T-helper 2 cell treated with Interferon-gamma antibody and Interleukin-4, amounts not matched to agents 5 μg/mL and 100 μg/mL, for 36 hours (primary cell): Measurements from ENCODE around the gene SORCS3.

Source experiments
- DNase-seq: peaks from one replicate; pipeline ENCODE4 v3.0.0; 2021; ENCODE audit warnings: low spot score
- H3K27ac Mint-ChIP-seq: one replicate; pipeline ENCODE4 v1.8.0; 2021; ENCODE audit warnings: mild to moderate bottlenecking, mixed read lengths
- H3K27me3 Mint-ChIP-seq: one replicate; pipeline ENCODE4 v1.8.0; 2021; ENCODE audit warnings: low read depth, mixed read lengths
- H3K36me3 Mint-ChIP-seq: one replicate; pipeline ENCODE4 v1.8.0; 2021; ENCODE audit warnings: low read depth, mixed read lengths
- H3K4me1 Mint-ChIP-seq: one replicate; pipeline ENCODE4 v1.8.0; 2021; ENCODE audit warnings: low read depth, mixed read lengths
- H3K4me3 Mint-ChIP-seq: one replicate; pipeline ENCODE4 v1.8.0; 2022; ENCODE audit warnings: mild to moderate bottlenecking, moderate library complexity, mixed read lengths
- H3K9me3 Mint-ChIP-seq: one replicate; pipeline ENCODE4 v1.8.0; 2021; ENCODE audit warnings: mixed read lengths

Gene SORCS3

DNA sequence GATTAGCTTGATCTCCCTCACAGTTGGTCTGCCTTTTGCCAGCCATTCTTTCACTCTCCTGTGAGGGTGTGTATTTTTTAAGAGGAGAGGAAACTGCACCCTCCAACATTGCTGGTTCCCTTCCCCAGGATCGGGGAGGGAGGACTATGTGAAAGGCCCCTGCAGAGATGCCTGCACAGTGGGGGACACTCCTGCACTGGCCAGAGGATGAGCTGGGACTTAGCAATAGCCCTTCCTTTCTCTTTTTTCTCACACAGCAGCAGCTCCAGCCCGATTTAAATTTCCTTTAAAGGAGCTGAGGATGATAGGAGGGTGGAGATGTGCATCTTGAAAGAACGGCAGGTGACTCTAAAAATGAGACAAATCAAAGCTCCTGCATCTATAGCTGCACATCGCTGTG, 18.7 kb downstream of the SORCS3 start:
- H3K27me3 Mint-ChIP-seq: peaks cover 11% of the 10 kb centered on the region
- no peak overlapping the region for H3K4me3 Mint-ChIP-seq
- DNase-seq: no peak
- H3K36me3 Mint-ChIP-seq: no peaks in the 10 kb centered on the region
- H3K27ac Mint-ChIP-seq: no peak overlapping the region
- H3K4me1 Mint-ChIP-seq: no peaks in the 10 kb centered on the region
- H3K9me3 Mint-ChIP-seq: no peaks in the 10 kb centered on the region

DNA sequence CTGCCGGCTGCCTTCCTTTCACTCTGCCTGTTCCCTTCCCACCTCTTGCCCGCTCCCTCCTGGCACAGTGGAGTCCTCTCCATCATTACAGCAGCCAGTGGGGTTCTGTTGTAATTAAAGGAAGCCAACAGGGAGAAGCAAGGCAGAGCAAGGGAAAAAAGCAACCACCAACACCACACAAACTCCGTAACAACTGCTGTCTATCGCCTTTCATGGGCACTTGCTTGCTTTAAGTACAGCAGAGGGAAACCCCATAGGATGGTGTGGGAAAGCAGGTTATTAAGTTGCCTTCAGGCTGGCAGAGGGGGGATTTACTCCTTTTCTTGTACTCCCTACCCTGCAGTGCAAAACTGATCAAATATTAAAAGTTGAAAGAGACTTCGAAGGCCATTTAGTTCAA, 22.0 kb downstream of the SORCS3 start:
- Mint-ChIP-seq H3K27me3 (peaks cover 7% of the 10 kb centered on the region), H3K36me3 (no peaks in the 10 kb centered on the region), H3K4me3 (no peak overlapping the region), H3K27ac (no peak overlapping the region), H3K9me3 (no peaks in the 10 kb centered on the region), H3K4me1 (no peaks in the 10 kb centered on the region)
- DNase-seq: no peak

DNA sequence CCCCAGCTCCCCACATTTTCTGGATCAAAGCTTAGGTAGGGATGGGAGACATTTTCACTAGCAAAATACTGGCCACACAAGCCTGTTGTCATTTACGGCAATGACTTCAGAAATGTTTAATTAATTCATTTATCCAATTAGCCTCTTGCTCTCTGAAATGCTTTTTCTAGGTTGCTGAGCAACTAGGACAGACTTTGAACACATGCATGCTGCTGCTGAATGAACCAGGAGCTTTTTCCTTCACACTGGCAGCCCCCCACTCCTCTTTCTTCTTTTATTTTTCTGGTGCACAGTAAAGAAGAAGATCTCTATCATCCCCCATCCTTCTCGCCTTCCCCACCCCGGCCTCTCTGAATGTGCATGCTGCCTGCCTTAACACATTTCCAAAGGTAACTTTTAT, 22.5 kb downstream of the SORCS3 start:
- Mint-ChIP-seq H3K36me3 (no peaks in the 10 kb centered on the region), H3K4me3 (no peak overlapping the region), H3K27me3 (peaks cover 7% of the 10 kb centered on the region), H3K27ac (no peak overlapping the region), H3K9me3 (no peaks in the 10 kb centered on the region), H3K4me1 (no peaks in the 10 kb centered on the region)
- no peak for DNase-seq

DNA sequence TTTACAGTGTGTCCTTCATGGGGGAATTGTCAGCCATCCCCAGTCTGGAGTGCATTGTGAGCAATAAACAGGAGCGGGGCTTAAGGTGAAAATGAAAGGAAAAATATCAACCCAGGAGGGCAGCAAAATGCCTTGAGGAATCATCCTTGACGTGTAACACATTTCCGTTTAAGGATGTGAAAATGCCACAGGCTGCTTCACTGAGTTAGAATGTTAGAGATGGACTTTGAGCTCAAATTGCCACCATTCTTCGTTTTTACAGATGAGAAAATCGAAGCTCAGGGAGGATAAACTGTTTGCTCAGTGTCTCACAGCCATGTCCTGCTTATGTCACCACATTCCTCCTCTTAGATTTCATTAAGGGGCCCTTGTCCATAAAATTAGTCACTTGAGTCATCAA, 23.1 kb downstream of the SORCS3 start:
- DNase-seq: no peak
- Mint-ChIP-seq H3K27ac (no peak overlapping the region), H3K9me3 (no peaks in the 10 kb centered on the region), H3K27me3 (peaks cover 4% of the 10 kb centered on the region), H3K36me3 (no peaks in the 10 kb centered on the region), H3K4me3 (no peak overlapping the region), H3K4me1 (no peaks in the 10 kb centered on the region)

DNA sequence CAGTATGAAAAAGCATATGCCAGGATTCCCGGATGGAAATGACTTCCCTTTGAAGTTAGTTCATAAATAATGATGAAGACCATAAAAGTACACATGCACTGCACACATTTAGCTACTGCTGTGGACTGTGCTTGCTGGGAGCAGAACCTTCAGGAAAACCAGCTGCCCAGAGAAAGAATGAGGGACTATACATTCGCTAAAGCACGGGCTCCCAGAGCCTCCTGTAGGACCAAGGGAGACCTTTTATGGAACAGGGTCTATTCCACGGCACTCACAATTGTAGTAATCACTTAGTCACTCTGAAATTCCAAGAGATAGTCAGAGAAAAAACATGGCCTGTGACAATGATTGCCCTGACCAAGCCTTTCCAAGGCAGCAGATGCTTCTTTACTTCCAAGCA, 24.1 kb downstream of the SORCS3 start:
- no peak for DNase-seq
- Mint-ChIP-seq H3K27ac (no peak overlapping the region), H3K36me3 (no peaks in the 10 kb centered on the region), H3K4me1 (no peaks in the 10 kb centered on the region), H3K4me3 (no peak overlapping the region), H3K27me3 (peaks cover 4% of the 10 kb centered on the region), H3K9me3 (no peaks in the 10 kb centered on the region)

DNA sequence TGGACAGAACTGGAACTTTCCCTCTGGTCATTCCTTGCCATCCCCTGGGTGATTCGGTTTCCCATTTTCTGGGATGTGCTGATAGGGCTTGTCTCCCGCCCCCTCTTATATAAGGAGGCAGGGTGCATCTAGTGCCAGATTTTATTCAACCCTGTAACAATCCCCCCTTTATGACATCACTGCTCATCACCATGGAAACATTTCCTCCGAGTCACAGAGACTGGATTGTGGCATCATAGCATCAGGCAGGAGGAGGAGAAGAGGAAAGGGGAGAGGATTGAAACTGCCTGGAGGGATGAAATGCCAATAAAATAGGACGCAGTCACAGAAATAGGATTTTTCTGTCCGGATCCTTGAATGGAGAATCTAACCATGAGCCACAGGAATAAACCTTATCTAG, 25.0 kb downstream of the SORCS3 start:
- H3K27ac Mint-ChIP-seq: no peak overlapping the region
- H3K36me3 Mint-ChIP-seq: no peaks in the 10 kb centered on the region
- H3K4me1 Mint-ChIP-seq: no peaks in the 10 kb centered on the region
- no peak overlapping the region for H3K4me3 Mint-ChIP-seq
- no peaks in the 10 kb centered on the region for H3K27me3 Mint-ChIP-seq
- H3K9me3 Mint-ChIP-seq: no peaks in the 10 kb centered on the region
- no peak for DNase-seq

DNA sequence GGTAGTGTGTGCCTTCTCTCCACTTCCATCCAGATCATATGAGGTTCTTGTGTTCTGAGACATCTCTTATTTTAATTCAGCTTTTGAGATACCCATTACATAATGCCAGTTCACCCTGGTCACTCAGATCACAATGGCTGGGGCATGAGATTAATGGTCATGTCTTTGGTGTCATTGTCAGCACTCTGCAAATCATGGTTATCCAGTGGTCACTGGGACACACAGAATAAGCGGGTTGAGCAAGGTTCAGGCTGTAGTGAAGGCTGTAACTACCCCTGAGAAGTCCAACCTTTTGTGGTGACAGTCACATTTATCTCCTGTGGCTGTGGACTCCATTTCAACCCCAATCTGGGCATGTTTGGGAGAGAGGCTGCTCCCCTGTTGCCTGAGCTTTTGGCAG, 35.8 kb downstream of the SORCS3 start:
- Mint-ChIP-seq H3K4me3 (no peak overlapping the region), H3K27me3 (peaks cover 10% of the 10 kb centered on the region), H3K36me3 (no peaks in the 10 kb centered on the region), H3K9me3 (no peaks in the 10 kb centered on the region), H3K4me1 (no peaks in the 10 kb centered on the region), H3K27ac (no peak overlapping the region)
- no peak for DNase-seq

DNA sequence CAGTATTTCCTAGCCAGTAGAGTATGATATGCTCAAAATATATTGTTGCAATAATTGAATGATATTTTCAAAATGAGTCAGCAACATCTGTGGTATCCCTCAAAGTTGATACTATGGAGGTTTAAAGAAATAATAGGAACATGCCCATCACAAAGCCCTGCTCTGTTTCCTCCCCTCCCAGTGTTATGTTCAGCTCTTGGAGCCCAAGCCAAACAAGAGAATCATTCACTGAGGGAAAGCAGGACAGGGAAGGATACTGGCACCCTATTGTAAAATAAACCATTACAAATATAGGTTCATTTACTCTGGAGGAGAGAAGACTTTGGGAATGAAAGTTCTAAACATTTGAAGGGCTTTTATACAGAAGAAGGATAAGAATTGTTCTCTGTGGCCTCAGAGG, 37.6 kb downstream of the SORCS3 start:
- H3K27me3 Mint-ChIP-seq: peaks cover 10% of the 10 kb centered on the region
- H3K4me1 Mint-ChIP-seq: no peaks in the 10 kb centered on the region
- DNase-seq: no peak
- no peaks in the 10 kb centered on the region for H3K9me3 Mint-ChIP-seq
- no peak overlapping the region for H3K27ac Mint-ChIP-seq
- H3K4me3 Mint-ChIP-seq: no peak overlapping the region
- no peaks in the 10 kb centered on the region for H3K36me3 Mint-ChIP-seq

DNA sequence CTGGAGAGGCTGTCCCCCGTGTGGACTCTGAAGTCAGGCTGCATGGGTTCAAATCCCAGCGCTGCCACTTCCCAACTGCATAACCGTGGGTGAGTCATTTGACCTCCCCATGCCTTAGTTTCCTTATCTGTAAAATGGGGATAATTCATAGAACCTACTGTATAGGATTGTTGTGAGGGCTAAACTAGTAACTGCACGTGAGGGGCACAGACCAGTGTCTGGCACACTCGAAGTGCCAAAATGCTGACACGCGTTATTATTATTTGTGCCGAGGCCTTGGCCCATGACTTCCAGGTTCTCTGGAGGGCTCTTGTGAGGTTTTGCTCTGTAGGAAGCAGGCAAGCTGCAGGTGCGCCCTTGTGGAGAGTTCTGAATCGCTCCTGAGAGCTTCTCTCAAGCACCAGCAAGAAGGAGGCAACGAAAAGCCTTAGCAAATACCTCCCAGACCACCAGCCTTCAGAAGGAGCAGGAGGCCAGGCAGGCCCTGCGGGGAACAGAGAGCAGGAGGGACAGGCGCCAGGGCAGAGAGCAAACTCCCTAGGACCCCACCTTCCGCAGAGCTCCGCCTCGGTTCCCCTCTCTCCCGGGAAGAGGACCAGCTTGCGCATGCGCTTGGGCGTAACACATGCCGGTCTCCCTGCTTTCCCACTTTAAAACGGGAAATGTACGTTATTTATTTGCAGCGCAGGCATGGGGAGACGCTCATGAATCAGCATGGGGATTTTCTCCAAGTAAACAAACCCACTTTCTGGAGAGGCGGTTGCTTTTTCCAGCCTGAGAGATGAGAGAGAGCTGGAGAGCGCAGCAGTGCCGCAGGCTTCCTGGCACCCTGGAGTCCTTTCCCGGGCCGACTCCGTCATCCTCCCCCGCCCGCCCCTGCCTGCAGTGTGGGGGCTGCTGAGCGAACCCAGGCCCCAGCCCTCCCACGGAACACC, 39.6 kb downstream of the SORCS3 start:
- no peak for DNase-seq
- Mint-ChIP-seq H3K36me3 (no peaks in the 10 kb centered on the region), H3K4me1 (no peaks in the 10 kb centered on the region), H3K4me3 (no peak overlapping the region), H3K27ac (no peak overlapping the region), H3K27me3 (peaks cover 10% of the 10 kb centered on the region), H3K9me3 (no peaks in the 10 kb centered on the region)

DNA sequence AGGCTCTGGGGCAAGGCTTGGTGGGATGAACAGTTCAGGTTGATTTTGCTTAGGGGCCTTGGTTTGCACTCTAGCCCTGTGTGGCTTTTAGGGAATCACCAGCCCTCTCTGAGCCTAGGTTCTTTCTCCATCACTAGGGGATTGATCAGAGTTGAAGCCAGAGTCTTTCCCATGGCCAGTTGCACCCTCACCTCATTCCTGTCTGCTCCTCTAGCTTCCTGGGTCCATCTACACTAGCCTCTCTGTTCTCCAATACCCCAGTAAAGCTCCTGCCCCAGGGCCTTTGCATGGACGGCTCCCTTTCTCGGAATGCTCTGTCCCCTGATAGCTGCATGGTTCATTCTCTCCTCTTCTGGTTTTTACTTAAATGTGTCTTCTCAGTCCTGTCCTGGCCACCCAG, 40.4 kb downstream of the SORCS3 start:
- Mint-ChIP-seq H3K27ac (no peak overlapping the region), H3K36me3 (no peaks in the 10 kb centered on the region), H3K9me3 (no peaks in the 10 kb centered on the region), H3K27me3 (peaks cover 5% of the 10 kb centered on the region), H3K4me1 (no peaks in the 10 kb centered on the region), H3K4me3 (no peak overlapping the region)
- DNase-seq: no peak

DNA sequence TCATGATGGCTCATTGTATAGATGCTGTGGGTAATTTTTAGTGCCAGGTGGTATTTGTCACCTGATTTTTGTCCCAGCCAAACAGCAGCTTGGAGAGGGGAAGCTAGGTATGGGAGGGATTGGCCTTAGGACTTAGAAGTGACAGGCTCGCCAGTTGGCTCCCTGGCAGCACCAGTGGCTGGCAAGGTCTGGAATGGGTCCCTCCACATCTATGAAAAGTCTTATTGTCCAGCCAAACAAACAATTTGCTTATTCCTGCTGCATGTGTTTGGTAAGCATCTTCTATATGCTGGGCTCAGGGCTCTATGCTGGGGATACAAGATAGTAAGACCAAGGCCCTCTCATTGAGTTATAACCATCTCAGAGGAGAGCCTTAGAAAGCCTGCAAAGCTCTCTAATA, 42.5 kb downstream of the SORCS3 start:
- DNase-seq: no peak
- H3K27ac Mint-ChIP-seq: no peak overlapping the region
- H3K36me3 Mint-ChIP-seq: no peaks in the 10 kb centered on the region
- no peaks in the 10 kb centered on the region for H3K4me1 Mint-ChIP-seq
- H3K4me3 Mint-ChIP-seq: no peak overlapping the region
- no peaks in the 10 kb centered on the region for H3K9me3 Mint-ChIP-seq
- peaks cover 5% of the 10 kb centered on the region for H3K27me3 Mint-ChIP-seq

DNA sequence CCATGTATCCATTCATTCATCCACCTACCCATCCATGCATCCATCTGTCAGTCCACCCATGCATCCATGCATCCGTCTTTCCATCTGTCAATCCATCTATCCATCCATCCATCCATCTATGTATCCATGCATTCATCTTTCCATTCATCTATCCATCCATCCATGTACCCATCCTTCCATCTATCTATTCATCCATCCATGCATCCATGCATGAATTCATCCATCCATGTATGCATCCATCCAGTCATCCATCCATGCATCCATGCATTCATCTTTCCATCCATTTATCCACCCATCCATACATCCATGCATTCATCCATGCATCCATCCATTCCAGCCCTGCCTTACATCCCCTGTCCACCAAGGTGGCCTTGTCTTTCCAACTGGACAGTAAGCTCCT, 45.7 kb downstream of the SORCS3 start:
- Mint-ChIP-seq H3K27me3 (no peaks in the 10 kb centered on the region), H3K4me3 (no peak overlapping the region), H3K9me3 (no peaks in the 10 kb centered on the region), H3K4me1 (no peaks in the 10 kb centered on the region), H3K27ac (no peak overlapping the region), H3K36me3 (no peaks in the 10 kb centered on the region)
- DNase-seq: no peak

DNA sequence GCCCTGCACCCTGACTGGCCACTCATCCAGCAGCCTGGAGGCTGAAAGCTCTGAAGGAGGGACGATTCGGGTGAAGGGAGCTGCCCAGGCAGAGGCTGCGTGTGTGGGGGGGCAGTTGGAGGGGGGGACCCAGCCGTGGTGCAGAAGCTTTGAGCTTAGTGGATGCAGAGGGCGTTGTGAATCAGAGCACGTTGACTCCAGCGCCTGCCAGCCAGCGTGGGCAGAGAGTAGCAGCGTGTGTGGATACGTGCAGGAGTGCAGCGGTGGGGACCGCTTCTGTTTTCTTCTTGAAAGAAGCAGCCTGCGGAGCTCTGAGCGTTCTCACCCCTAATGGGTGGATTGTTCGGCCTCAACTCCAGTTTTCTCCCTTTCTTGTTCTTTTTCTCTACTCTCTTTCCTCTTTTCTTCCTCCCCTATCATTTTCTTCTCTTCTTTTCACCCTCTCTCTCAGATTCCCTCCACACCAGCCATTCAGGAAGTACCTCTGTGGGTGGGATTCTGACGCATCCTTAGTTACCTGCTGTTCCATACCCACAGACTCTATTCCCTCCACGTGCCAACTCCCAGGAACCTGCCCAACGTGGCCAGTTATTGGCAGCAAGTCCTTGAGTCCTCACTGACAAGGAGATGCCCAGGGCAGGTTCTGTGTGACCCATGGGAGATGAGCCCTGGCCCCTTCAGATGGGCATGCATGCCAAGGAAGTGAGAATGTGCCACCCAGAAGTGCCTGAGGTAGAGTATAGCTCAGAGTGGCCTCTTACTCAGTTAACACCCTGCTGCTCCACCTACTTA, 47.4 kb downstream of the SORCS3 start:
- Mint-ChIP-seq H3K27me3 (no peaks in the 10 kb centered on the region), H3K27ac (no peak overlapping the region), H3K9me3 (no peaks in the 10 kb centered on the region), H3K4me1 (no peaks in the 10 kb centered on the region), H3K4me3 (no peak overlapping the region), H3K36me3 (no peaks in the 10 kb centered on the region)
- no peak for DNase-seq

DNA sequence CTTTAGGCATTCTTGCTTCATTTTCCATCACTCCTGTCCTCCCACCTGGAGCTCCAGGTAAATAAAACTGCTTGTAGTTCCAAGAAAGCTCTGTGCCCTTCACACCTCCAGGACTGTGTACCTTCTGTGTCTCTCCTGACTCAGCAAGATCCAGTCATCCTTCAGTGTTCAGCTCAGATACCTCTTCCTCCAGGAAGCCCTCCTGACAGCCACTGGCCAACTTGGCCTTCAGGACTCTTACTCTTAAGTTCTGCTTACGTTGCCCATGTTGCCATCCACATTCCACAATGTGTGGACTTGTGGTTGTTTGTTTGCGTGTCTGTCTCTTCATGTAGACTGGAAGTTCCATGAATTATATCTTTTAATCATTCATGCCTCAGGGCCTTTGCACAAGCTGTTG, 48.0 kb downstream of the SORCS3 start:
- no peaks in the 10 kb centered on the region for H3K9me3 Mint-ChIP-seq
- no peak overlapping the region for H3K27ac Mint-ChIP-seq
- no peaks in the 10 kb centered on the region for H3K4me1 Mint-ChIP-seq
- H3K4me3 Mint-ChIP-seq: no peak overlapping the region
- H3K36me3 Mint-ChIP-seq: no peaks in the 10 kb centered on the region
- DNase-seq: no peak
- no peaks in the 10 kb centered on the region for H3K27me3 Mint-ChIP-seq
